Stomach (tissue), 9 donors: Measurements from ENCODE around the gene IQSEC1. TPM values are rescaled to one million over a fixed set of nuclear protein-coding genes. Genes with fewer than 3 reads are reported as not detected.
"Not testable (repeated sequence)": the region's sequence is repeated elsewhere in the genome, so short reads cannot be mapped to it uniquely, and the experiment has no call there.

Source experiments
- DNase-seq, 2 donors: peaks; one replicate each; pipeline versions ENCODE4 v3.0.0 to v3.0.0-alpha.2; 2013 to 2019
- H3K27ac ChIP-seq, 5 donors: fragments of 200-600 bp in 4 of 5; sonication (generic) in 4 of 5; one replicate each; pipeline ENCODE4 v1.5.1; 2013 to 2019; ENCODE audit warnings: mild to moderate bottlenecking in 1 of 5, moderate library complexity in 1 of 5
- H3K27me3 ChIP-seq, 3 donors: fragments of 200-600 bp; sonication (generic); one replicate each; pipeline ENCODE4 v1.5.1; 2017 to 2019; ENCODE audit warnings: mixed run types in 1 of 3
- H3K36me3 ChIP-seq, 4 donors: fragments of 200-600 bp; sonication (generic); 1 replicate in 3 of 4; 2 replicates in 1 of 4; pipeline ENCODE4 v1.5.1; 2016 to 2019
- H3K4me1 ChIP-seq, 4 donors: fragments of 200-600 bp; sonication (generic); one replicate each; pipeline ENCODE4 v1.5.1; 2016 to 2019
- H3K4me3 ChIP-seq, 4 donors: fragments of 200-600 bp; sonication (generic) in 3 of 4; one replicate each; pipeline ENCODE4 v1.5.1; 2016 to 2019; ENCODE audit warnings: mild to moderate bottlenecking in 1 of 4
- H3K9me3 ChIP-seq, 4 donors: fragments of 200-600 bp; sonication (generic); one replicate each; pipeline ENCODE4 v1.5.1; 2016 to 2019
- EP300 ChIP-seq: sonication (generic); formaldehyde crosslinking; IDR thresholded peaks from one replicate; pipeline ENCODE4 v1.6.1; 2017; ENCODE audit warnings: antibody characterized with exemption
- POLR2A ChIP-seq, 4 donors: fragments of 450-650 bp; IDR thresholded peaks; one replicate each; pipeline ENCODE4 v1.6.1; 2016; ENCODE audit warnings: antibody characterized with exemption in 4 of 4, control low read depth in 2 of 4, mild to moderate bottlenecking in 1 of 4, moderate library complexity in 1 of 4
- POLR2AphosphoS5 ChIP-seq, 3 donors: sonication (generic); formaldehyde crosslinking; IDR thresholded peaks; one replicate each; pipeline ENCODE4 v1.6.1; 2016; ENCODE audit warnings: antibody characterized with exemption in 3 of 3
- WGBS, 5 donors: extraction: QIAGEN DNeasy Blood & Tissue Kit in 3 of 5; methylation state at CpG; one replicate each; pipeline versions ENCODE4 v1.1.5 to v1.1.7; 2013 to 2018; 5-methylcytosine and 5-hydroxymethylcytosine counted together
- intact Hi-C: fragments of 100-400 bp; cut with DNase I; formaldehyde crosslinking; loops from one replicate; pipeline ENCODE4 v1.15.1; 2023; ENCODE audit warnings: low total_unique reads
- polyA plus RNA-seq, 3 donors: library from polyadenylated mRNA; stranded (reverse); fragments of 200-250 nt; gene quantifications; one replicate each; pipeline ENCODE4 v1.2.3, GENCODE V29; 2013
- total RNA-seq, 5 donors: library from RNA; depleted of rRNA; stranded (reverse); fragments of >200 nt; gene quantifications; one replicate each; pipeline versions ENCODE4 v1.1.0 to v1.2.3, GENCODE V29; 2014 to 2016
- TF ChIP-seq, protein P1 (sequence below), 7 experiments: fragments of 450-650 bp in 4 of 7; fragments of 200-600 bp in 3 of 7; sonication (generic) in 3 of 7; IDR thresholded peaks; one replicate each; pipeline ENCODE4 v1.5.1; 2016 to 2019; ENCODE audit warnings: antibody characterized with exemption in 7 of 7, control low read depth in 2 of 7, mild to moderate bottlenecking in 1 of 7
- donor health status: healthy with polysubstance abuse.
- donor health status: Bipolar disorder and iron deficiency.
- donor health status: healthy.

Gene IQSEC1
- total and polyA plus RNA-seq, 8 donors = 6.7 to 46.9 (median 20.8) TPM

DNA sequence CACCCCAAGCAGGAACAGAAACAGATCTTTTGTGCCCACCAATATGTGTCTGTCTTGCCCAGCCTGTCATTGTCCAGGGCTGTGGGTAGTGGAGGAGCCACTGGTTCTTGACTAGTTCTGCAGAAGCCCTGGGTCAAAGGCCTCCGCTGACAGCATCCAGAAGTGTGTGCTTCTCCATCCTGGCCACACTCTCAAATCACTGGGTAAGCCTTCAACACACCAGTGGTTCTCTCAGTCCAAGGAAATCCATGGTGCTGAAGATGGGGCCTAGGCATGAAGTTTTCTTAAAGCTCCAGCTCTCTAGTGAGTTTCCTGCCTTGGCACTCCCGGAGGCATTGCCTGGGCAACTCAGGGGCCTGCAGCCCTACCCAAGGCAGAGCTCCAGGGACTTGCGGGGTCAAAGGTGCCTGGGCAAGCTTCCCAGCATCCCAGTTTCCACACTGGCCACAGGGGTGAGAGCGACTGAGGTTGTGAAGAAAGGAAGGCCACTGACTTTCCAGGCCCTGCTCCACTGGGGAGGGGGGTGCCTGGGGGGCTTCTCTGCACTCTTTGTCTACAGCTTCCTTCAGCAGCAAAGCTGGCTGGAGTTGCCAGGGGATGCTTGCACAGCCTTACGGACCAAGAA, 193.9 kb downstream of the IQSEC1 start:
- intact Hi-C loops = loop anchor here (10.0 kb wide), 1 partner anchor 105 kb away; no protein-coding TSS in a partner anchor
- DNase-seq = no peak
- Histone ChIP-seq H3K27me3 (peaks cover 0 to 13% (median 7%) of the 10 kb centered on the region in 3 donors), H3K9me3 (no peaks in the 10 kb centered on the region), H3K36me3 (no peaks in the 10 kb centered on the region), H3K4me1 (peaks cover 10 to 12% (median 10%) of the 10 kb centered on the region in 4 donors), H3K27ac (no peak overlapping the region), H3K4me3 (no peak overlapping the region)
- TF ChIP-seq EP300 (no peak), POLR2A (IDR thresholded peaks at IDR 0.05) (no peak), POLR2AphosphoS5 (IDR thresholded peaks at IDR 0.05) (no peak)
- TF ChIP-seq, protein P1, sequence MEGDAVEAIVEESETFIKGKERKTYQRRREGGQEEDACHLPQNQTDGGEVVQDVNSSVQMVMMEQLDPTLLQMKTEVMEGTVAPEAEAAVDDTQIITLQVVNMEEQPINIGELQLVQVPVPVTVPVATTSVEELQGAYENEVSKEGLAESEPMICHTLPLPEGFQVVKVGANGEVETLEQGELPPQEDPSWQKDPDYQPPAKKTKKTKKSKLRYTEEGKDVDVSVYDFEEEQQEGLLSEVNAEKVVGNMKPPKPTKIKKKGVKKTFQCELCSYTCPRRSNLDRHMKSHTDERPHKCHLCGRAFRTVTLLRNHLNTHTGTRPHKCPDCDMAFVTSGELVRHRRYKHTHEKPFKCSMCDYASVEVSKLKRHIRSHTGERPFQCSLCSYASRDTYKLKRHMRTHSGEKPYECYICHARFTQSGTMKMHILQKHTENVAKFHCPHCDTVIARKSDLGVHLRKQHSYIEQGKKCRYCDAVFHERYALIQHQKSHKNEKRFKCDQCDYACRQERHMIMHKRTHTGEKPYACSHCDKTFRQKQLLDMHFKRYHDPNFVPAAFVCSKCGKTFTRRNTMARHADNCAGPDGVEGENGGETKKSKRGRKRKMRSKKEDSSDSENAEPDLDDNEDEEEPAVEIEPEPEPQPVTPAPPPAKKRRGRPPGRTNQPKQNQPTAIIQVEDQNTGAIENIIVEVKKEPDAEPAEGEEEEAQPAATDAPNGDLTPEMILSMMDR (IDR thresholded peaks at IDR 0.05) = no peak
- 78 to 90% (median 86%) methylated on average over 5 of the region's 5 CpGs for WGBS, 5 donors

DNA sequence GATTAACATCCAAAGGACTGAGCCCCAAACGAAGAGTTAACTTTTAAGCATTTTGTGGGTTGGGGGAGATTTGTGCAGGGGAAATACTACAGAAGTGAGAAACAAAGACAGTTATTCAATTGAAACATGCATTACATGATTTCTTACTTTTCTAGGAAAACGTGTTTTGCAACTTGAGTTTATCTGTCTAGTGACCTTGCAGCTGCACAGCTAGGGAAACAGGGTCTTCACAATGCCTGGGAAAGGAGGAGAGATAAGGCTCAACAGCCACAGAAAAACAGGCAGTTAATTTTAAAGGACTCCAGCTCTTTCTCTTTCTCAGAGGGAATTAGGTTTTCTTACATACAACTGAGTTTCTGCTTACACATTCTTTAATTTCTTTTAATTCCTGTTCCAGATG, 194.5 kb downstream of the IQSEC1 start:
- 51 to 73% (median 54%) methylated on average over 2 of the region's 2 CpGs for WGBS, 5 donors
- Histone ChIP-seq H3K27me3 (peaks cover 0 to 13% (median 7%) of the 10 kb centered on the region in 3 donors), H3K4me1 (peaks cover 10 to 12% (median 10%) of the 10 kb centered on the region in 4 donors)
- not testable (repeated sequence) for H3K4me3 ChIP-seq, H3K36me3 ChIP-seq, DNase-seq, H3K9me3 ChIP-seq, H3K27ac ChIP-seq
- intact Hi-C loops = loop anchor here (10.0 kb wide), 1 partner anchor 106 kb away; no protein-coding TSS in a partner anchor

DNA sequence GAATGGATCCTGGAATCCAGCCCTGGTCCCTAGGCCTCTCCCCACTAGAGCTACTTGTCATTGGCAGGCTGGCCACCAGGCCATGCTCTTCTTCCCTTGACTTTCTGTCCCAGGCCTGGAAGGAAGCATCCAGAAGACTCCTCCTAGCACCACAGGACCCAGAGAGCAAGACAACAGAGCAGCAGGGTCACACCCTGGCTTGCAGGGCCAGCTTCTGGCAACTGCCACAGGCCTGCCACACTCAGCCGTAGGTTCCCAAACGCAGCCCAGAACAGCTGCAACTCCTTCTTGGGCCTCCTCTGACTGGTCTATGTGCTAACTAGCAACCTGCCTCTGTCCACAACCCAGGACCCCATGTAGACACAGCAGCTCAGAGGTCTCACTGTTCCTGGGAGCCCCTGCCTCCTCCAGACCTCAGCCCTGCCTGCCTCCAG, 195.1 kb downstream of the IQSEC1 start:
- no peak for TF ChIP-seq POLR2A (IDR thresholded peaks at IDR 0.05)
- no peak for TF ChIP-seq EP300
- TF ChIP-seq, protein P1 (IDR thresholded peaks at IDR 0.05) = no peak
- no peak for TF ChIP-seq POLR2AphosphoS5 (IDR thresholded peaks at IDR 0.05)

DNA sequence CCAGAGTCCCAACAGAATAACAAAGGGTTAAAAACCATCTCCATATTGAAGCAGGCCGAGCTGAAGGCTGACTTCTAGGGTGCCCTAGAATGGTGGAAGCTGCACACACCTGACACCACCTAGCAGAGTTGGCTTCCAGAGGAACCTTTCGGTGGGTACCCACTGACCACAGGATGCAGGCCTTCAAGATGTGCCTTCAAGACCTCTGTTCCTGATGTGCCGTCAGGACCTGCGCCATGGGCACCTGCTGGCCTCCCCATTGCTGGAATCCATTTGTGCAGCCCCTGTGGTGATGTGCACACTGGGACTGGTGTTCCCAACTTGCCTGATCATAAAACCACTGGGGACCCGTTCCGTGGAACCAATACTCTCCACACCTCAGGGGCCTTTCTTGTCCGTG, 196.2 kb downstream of the IQSEC1 start:
- intact Hi-C loops = loop anchor here (10.0 kb wide), 1 partner anchor 108 kb away; no protein-coding TSS in a partner anchor
- no peak for TF ChIP-seq POLR2A (IDR thresholded peaks at IDR 0.05)
- TF ChIP-seq EP300 = no peak
- TF ChIP-seq, protein P1 (IDR thresholded peaks at IDR 0.05) = no peak
- TF ChIP-seq POLR2AphosphoS5 (IDR thresholded peaks at IDR 0.05) = no peak
- Histone ChIP-seq H3K4me3 (no peak overlapping the region), H3K27me3 (peaks cover 0 to 13% (median 7%) of the 10 kb centered on the region in 3 donors), H3K36me3 (no peaks in the 10 kb centered on the region), H3K4me1 (peaks cover 10 to 12% (median 10%) of the 10 kb centered on the region in 4 donors), H3K27ac (no peak overlapping the region), H3K9me3 (no peaks in the 10 kb centered on the region)
- no peak for DNase-seq
- WGBS, 5 donors = 84 to 92% (median 90%) methylated on average over 6 to 7 of the region's 7 CpGs

More for the DNA sequence above, 195.1 kb downstream of the IQSEC1 start:
- Histone ChIP-seq H3K4me3 (no peak overlapping the region), H3K4me1 (peaks cover 10 to 12% (median 10%) of the 10 kb centered on the region in 4 donors), H3K27me3 (peaks cover 0 to 13% (median 7%) of the 10 kb centered on the region in 3 donors), H3K27ac (no peak overlapping the region), H3K9me3 (no peaks in the 10 kb centered on the region), H3K36me3 (no peaks in the 10 kb centered on the region)
- 83 to 90% (median 88%) methylated on average over 2 of the region's 2 CpGs for WGBS, 5 donors
- intact Hi-C loops = loop anchor here (10.0 kb wide), 1 partner anchor 107 kb away; no protein-coding TSS in a partner anchor
- no peak for DNase-seq
